Measurements from ENCODE around the gene PGD. TPM values are rescaled to one million over a fixed set of nuclear protein-coding genes. Genes with fewer than 3 reads are reported as not detected.
"Not testable (repeated sequence)": the region's sequence is repeated elsewhere in the genome, so short reads cannot be mapped to it uniquely, and the experiment has no call there.

PGD gene
- total RNA-seq, 1 experiment from 2014 or later, result 70.6 TPM

DNA sequence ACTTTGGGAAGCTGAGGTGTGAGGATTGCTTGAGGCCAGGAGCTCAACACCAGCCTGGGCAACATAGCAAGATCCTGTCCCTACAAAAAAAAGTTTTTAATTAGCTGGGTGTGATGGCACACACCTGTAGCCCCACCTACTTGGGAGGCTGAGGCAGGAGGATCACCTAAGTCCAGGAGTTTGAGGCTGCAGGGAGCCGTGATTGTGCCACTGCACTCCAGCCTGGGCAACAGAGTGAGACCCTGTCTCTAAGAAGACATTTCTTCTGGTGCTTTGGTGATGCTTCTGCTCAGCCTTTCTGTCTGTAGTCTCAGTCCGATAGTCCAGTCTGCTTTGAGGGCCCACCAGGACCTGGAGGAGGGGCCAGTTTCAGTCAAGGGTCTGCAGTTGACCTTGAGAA, 8.3 kb downstream of the PGD start:
- no peaks in the 10 kb centered on the region for H3K4me1 Mint-ChIP-seq (ENCODE audit: insufficient read depth, unreplicated experiment)
- no peak for DNase-seq (ENCODE audit: unreplicated experiment)
- H3K36me3 Mint-ChIP-seq (ENCODE audit: insufficient read depth, unreplicated experiment), result peaks cover 81% of the 10 kb centered on the region
- no peaks in the 10 kb centered on the region for H3K9me3 Mint-ChIP-seq (ENCODE audit: unreplicated experiment)
- no peak overlapping the region for H3K4me3 Mint-ChIP-seq (ENCODE audit: unreplicated experiment)
- no peak overlapping the region for H3K27ac Mint-ChIP-seq (ENCODE audit: low read depth, unreplicated experiment)
- no TSS peak for BruUV-seq (replicated peaks)
- intact Hi-C loops (cut with micrococcal nuclease), result no loop called here
- H3K27me3 Mint-ChIP-seq (ENCODE audit: insufficient read depth, unreplicated experiment), result no peaks in the 10 kb centered on the region
- ChIA-PET POLR2A (no interaction called here), CTCF (interaction anchor here (0.6 to 0.8 kb wide), 3 partner anchors 40 to 149 kb away, joined by 3 to 4 read pairs (median 3); no protein-coding TSS in a partner anchor)
- TF ChIP-seq CTCF (IDR thresholded peaks at IDR 0.05; ENCODE audit: unreplicated experiment), result no peak

- CTCF ChIA-PET, result interaction anchor here (1.9 to 2.1 kb wide), 2 partner anchors 14 to 38 kb away, joined by 6 to 7 read pairs; no protein-coding TSS in a partner anchor
- H3K36me3 Mint-ChIP-seq (ENCODE audit: insufficient read depth, unreplicated experiment), result peaks cover 94% of the 10 kb centered on the region
- peak overlapping the region; percentile 19 for H3K27ac Mint-ChIP-seq (ENCODE audit: low read depth, unreplicated experiment)
- no peaks in the 10 kb centered on the region for H3K27me3 Mint-ChIP-seq (ENCODE audit: insufficient read depth, unreplicated experiment)
- DNase-seq (ENCODE audit: unreplicated experiment), result peak; percentile 71
- POLR2A ChIA-PET, result no interaction called here
- intact Hi-C loops (cut with micrococcal nuclease), result no loop called here
- no peaks in the 10 kb centered on the region for H3K9me3 Mint-ChIP-seq (ENCODE audit: unreplicated experiment)
- TF ChIP-seq CTCF (IDR thresholded peaks at IDR 0.05; ENCODE audit: unreplicated experiment), result no peak
- no peaks in the 10 kb centered on the region for H3K4me1 Mint-ChIP-seq (ENCODE audit: insufficient read depth, unreplicated experiment)
- no peak overlapping the region for H3K4me3 Mint-ChIP-seq (ENCODE audit: unreplicated experiment)
- BruUV-seq (replicated peaks), result no TSS peak
Measured at GRCh38 chr1:10415211-10415930, 16.5 kb downstream of the PGD start.

DNA sequence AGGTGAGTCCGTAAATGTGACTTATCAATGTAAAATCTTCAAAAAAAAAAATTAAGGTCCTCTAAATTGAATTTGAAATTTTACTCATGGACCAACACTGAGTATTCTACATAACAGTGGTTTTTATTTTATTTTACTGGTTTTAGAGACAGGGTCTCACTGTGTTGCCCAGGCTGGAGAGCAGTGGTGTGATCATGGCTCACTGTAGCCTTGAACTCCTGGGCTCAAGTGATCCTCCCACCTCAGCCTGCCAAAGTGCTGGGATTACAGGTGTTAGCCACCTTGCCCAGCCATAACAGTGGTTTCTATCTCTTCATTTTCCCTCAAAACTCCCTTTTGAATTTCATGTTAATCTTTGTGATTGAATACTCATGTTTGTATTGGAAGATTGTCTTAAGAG, 17.1 kb downstream of the PGD start:
- peaks cover 98% of the 10 kb centered on the region for H3K36me3 Mint-ChIP-seq (ENCODE audit: insufficient read depth, unreplicated experiment)
- DNase-seq (ENCODE audit: unreplicated experiment); H3K4me3 Mint-ChIP-seq (ENCODE audit: unreplicated experiment); H3K4me1 Mint-ChIP-seq (ENCODE audit: insufficient read depth, unreplicated experiment); H3K27ac Mint-ChIP-seq (ENCODE audit: low read depth, unreplicated experiment); POLR2A ChIA-PET; BruUV-seq (replicated peaks); intact Hi-C loops (cut with micrococcal nuclease); H3K9me3 Mint-ChIP-seq (ENCODE audit: unreplicated experiment); H3K27me3 Mint-ChIP-seq (ENCODE audit: insufficient read depth, unreplicated experiment): not testable (repeated sequence)
- CTCF ChIA-PET, result interaction anchor here (1.9 to 2.1 kb wide), 2 partner anchors 13 to 39 kb away, joined by 6 to 7 read pairs; no protein-coding TSS in a partner anchor

DNA sequence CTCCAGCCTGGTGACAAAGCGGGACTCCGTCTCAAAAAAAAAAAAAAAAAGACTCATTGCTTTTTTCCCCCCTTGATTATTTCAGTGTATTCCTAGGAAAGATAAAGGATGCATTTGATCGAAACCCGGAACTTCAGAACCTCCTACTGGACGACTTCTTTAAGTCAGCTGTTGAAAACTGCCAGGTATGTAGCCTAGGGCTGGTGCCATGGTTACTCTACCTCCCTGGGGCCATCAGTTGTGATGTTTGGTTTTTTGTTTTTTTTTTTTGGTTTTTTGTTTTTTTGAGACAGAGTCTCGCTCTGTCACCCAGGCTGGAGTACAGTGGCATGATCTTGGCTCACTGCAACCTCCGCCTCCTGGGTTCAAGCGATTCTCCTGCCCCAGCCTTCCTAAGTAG, 19.9 kb downstream of the PGD start:
- H3K27me3 Mint-ChIP-seq (ENCODE audit: insufficient read depth, unreplicated experiment); intact Hi-C loops (cut with micrococcal nuclease); H3K4me3 Mint-ChIP-seq (ENCODE audit: unreplicated experiment); POLR2A ChIA-PET; H3K4me1 Mint-ChIP-seq (ENCODE audit: insufficient read depth, unreplicated experiment); BruUV-seq (replicated peaks); H3K27ac Mint-ChIP-seq (ENCODE audit: low read depth, unreplicated experiment); DNase-seq (ENCODE audit: unreplicated experiment); H3K9me3 Mint-ChIP-seq (ENCODE audit: unreplicated experiment): not testable (repeated sequence)
- peaks cover 82% of the 10 kb centered on the region for H3K36me3 Mint-ChIP-seq (ENCODE audit: insufficient read depth, unreplicated experiment)
- CTCF ChIA-PET, result interaction anchor here (0.6 kb wide), 1 partner anchor 891 kb away, joined by 3 read pairs; no protein-coding TSS in a partner anchor

DNA sequence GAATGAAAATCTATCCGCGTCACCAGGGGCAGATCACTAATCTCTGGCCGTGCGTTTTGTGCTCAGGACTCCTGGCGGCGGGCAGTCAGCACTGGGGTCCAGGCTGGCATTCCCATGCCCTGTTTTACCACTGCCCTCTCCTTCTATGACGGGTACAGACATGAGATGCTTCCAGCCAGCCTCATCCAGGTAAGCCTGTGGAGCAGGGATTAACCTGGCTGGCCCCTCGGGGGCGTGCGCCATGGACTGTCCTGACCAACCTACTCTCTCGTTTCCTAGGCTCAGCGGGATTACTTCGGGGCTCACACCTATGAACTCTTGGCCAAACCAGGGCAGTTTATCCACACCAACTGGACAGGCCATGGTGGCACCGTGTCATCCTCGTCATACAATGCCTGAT, 20.5 kb downstream of the PGD start:
- TF ChIP-seq CTCF (IDR thresholded peaks at IDR 0.05; ENCODE audit: unreplicated experiment), result no peak
- ChIA-PET POLR2A (no interaction called here), CTCF (no interaction called here)
- Mint-ChIP-seq H3K27ac (ENCODE audit: low read depth, unreplicated experiment) (no peak overlapping the region), H3K4me1 (ENCODE audit: insufficient read depth, unreplicated experiment) (no peaks in the 10 kb centered on the region), H3K27me3 (ENCODE audit: insufficient read depth, unreplicated experiment) (no peaks in the 10 kb centered on the region), H3K4me3 (ENCODE audit: unreplicated experiment) (no peak overlapping the region), H3K9me3 (ENCODE audit: unreplicated experiment) (no peaks in the 10 kb centered on the region), H3K36me3 (ENCODE audit: insufficient read depth, unreplicated experiment) (peaks cover 76% of the 10 kb centered on the region)
- DNase-seq (ENCODE audit: unreplicated experiment), result no peak
- BruUV-seq (replicated peaks), result no TSS peak
- intact Hi-C loops (cut with micrococcal nuclease), result no loop called here

All from MCF 10A (cell line).